WI38 (cell line): ENCODE results near the gene POLR1E.
A peak's percentile ranks its signal among the peaks of the same experiment; 100 is the strongest.
"Not testable (repeated sequence)": the region's sequence is repeated elsewhere in the genome, so short reads cannot be mapped to it uniquely, and the experiment has no call there.

Experiments
- H3K4me3 ChIP-seq: 2 replicates; pipeline ENCODE4 v1.5.1; 2011; ENCODE audit warnings: low read depth, mild to moderate bottlenecking, control low read depth, low read length
- CTCF ChIP-seq: IDR thresholded peaks from 2 replicates; pipeline ENCODE4 v1.5.1; 2012; ENCODE audit warnings: low read depth, mild to moderate bottlenecking, control low read depth, low read length

POLR1E gene

GRCh38 chr9:37465249-37466036 is 20.3 kb upstream of the POLR1E start, which contains the start of gene ZBTB5:
Gene ZBTB5, minus strand, starts transcription at chr9:37465450. Its CDS starts 22,899 bp downstream, at chr9:37442551.
- no peak for TF ChIP-seq CTCF
- peak within 1 kb of the TSS; percentile 91 for H3K4me3 ChIP-seq

- TF ChIP-seq CTCF = no peak
- H3K4me3 ChIP-seq = peak overlapping the region; percentile 61
Observed at GRCh38 chr9:37466037-37466709, 19.6 kb upstream of the POLR1E start.

- not testable (repeated sequence) for H3K4me3 ChIP-seq
Observed at GRCh38 chr9:37467530-37467929, 18.2 kb upstream of the POLR1E start.

GRCh38 chr9:37468620-37469019 is 17.1 kb upstream of the POLR1E start:
- no peak overlapping the region for H3K4me3 ChIP-seq
- TF ChIP-seq CTCF = no peak

- H3K4me3 ChIP-seq = peak overlapping the region; percentile 55
- no peak for TF ChIP-seq CTCF
Observed at GRCh38 chr9:37471942-37472684, 13.6 kb upstream of the POLR1E start.

GRCh38 chr9:37473982-37474381 is 11.8 kb upstream of the POLR1E start:
- H3K4me3 ChIP-seq = not testable (repeated sequence)

- TF ChIP-seq CTCF = no peak
- H3K4me3 ChIP-seq = no peak overlapping the region
Observed at GRCh38 chr9:37474438-37474837, 11.3 kb upstream of the POLR1E start.

- no peak for TF ChIP-seq CTCF
Observed at GRCh38 chr9:37476930-37477329, 8.8 kb upstream of the POLR1E start.

GRCh38 chr9:37477443-37477842 is 8.3 kb upstream of the POLR1E start:
- H3K4me3 ChIP-seq = not testable (repeated sequence)

More at GRCh38 chr9:37476930-37477329, 8.8 kb upstream of the POLR1E start:
- no peak overlapping the region for H3K4me3 ChIP-seq

GRCh38 chr9:37477987-37478619 is 7.6 kb upstream of the POLR1E start:
- not testable (repeated sequence) for H3K4me3 ChIP-seq
